KMS-11 (cell line): ENCODE results near the gene PCNT.

Experiments used
- H2AFZ ChIP-seq: fragments of 200-600 bp; sonication (generic); 2 replicates; pipeline ENCODE4 v1.6.1; 2016; ENCODE audit warnings: antibody characterized with exemption, mixed run types, low read depth
- H3K27ac ChIP-seq: fragments of 200-600 bp; sonication (generic); 2 replicates; pipeline ENCODE4 v1.6.1; 2016; ENCODE audit warnings: mild to moderate bottlenecking, mixed run types
- H3K27me3 ChIP-seq: fragments of 200-600 bp; sonication (generic); 2 replicates; pipeline ENCODE4 v1.6.1; 2017; ENCODE audit warnings: mild to moderate bottlenecking, low read depth, mixed run types, moderate library complexity; ENCODE audit not compliant: insufficient read depth
- H3K36me3 ChIP-seq: fragments of 200-600 bp; sonication (generic); 2 replicates; pipeline ENCODE4 v1.6.1; 2017; ENCODE audit warnings: mild to moderate bottlenecking, mixed run types; ENCODE audit not compliant: insufficient read depth
- H3K4me1 ChIP-seq: fragments of 200-600 bp; sonication (generic); 2 replicates; pipeline ENCODE4 v1.6.1; 2016; ENCODE audit warnings: mild to moderate bottlenecking, low read depth, mixed run types; ENCODE audit not compliant: poor library complexity, severe bottlenecking
- H3K4me2 ChIP-seq: fragments of 200-600 bp; sonication (generic); 2 replicates; pipeline ENCODE4 v1.7.0; 2016; ENCODE audit warnings: mild to moderate bottlenecking, mixed run types
- H3K4me3 ChIP-seq: fragments of 200-600 bp; sonication (generic); IDR thresholded peaks from 2 replicates; pipeline ENCODE4 v1.6.1; 2017; ENCODE audit warnings: low read depth, low read length, mixed read lengths; ENCODE audit not compliant: insufficient read depth
- H3K79me2 ChIP-seq: fragments of 200-600 bp; sonication (generic); 2 replicates; pipeline ENCODE4 v1.6.1; 2016; ENCODE audit warnings: low read depth, mixed run types; ENCODE audit not compliant: insufficient read depth
- H3K9ac ChIP-seq: fragments of 200-600 bp; sonication (generic); 2 replicates; pipeline ENCODE4 v1.6.1; 2016; ENCODE audit warnings: mild to moderate bottlenecking, mixed run types
- H4K20me1 ChIP-seq: fragments of 200-600 bp; sonication (generic); 2 replicates; pipeline ENCODE4 v1.6.1; 2016; ENCODE audit warnings: mild to moderate bottlenecking, mixed run types; ENCODE audit not compliant: insufficient read depth
- TF ChIP-seq, protein P1 (sequence below): fragments of 200-600 bp; sonication (generic); conservative IDR thresholded peaks from 2 replicates; pipeline ENCODE4 v1.6.1; 2017; ENCODE audit warnings: low read depth, mild to moderate bottlenecking, antibody characterized with exemption, low read length, moderate library complexity, mixed read lengths

Gene PCNT

DNA sequence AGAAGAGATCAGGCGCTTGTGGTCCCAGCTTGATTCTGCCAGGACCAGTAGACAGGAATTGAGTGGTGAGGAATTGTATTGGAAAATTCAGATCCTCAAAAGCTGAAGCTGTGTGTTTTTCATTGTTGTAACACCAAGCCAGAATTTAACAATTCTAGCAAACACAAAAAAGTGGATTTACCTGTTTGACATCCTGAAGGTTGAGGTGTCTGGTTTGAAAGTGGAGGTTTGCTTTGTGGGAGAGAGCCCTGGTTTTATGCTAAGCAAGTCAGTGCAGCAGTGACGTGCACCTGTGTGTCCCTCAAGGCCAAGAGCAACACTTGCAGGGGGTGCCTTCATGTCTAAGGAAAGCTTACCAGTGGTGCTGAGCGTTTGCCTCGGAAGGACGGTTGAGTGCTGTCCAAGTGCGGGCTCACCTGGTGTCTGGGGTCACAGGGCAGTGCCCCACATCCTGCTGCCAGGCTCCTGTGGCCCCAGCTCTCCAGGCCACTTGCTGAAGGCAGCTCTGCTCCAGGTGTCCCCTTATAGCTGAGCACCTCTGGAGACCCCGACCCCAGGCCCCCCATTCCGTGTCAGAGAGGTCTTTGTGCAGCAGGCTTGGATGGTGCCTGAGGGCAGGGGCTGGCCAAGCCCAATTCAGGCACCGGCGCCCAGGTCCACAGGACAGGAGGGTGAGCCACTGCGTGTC, 27.7 kb downstream of the PCNT start:
- H4K20me1 ChIP-seq: no peaks in the 10 kb centered on the region
- H3K4me1 ChIP-seq: peaks cover 17% of the 10 kb centered on the region
- no peak overlapping the region for H2AFZ ChIP-seq
- TF ChIP-seq, protein P1, sequence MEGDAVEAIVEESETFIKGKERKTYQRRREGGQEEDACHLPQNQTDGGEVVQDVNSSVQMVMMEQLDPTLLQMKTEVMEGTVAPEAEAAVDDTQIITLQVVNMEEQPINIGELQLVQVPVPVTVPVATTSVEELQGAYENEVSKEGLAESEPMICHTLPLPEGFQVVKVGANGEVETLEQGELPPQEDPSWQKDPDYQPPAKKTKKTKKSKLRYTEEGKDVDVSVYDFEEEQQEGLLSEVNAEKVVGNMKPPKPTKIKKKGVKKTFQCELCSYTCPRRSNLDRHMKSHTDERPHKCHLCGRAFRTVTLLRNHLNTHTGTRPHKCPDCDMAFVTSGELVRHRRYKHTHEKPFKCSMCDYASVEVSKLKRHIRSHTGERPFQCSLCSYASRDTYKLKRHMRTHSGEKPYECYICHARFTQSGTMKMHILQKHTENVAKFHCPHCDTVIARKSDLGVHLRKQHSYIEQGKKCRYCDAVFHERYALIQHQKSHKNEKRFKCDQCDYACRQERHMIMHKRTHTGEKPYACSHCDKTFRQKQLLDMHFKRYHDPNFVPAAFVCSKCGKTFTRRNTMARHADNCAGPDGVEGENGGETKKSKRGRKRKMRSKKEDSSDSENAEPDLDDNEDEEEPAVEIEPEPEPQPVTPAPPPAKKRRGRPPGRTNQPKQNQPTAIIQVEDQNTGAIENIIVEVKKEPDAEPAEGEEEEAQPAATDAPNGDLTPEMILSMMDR: no peak
- H3K9ac ChIP-seq: no peak overlapping the region
- no peak overlapping the region for H3K4me3 ChIP-seq
- no peaks in the 10 kb centered on the region for H3K27me3 ChIP-seq
- H3K4me2 ChIP-seq: no peak overlapping the region
- H3K79me2 ChIP-seq: no peaks in the 10 kb centered on the region
- H3K27ac ChIP-seq: no peak overlapping the region
- peaks cover 7% of the 10 kb centered on the region; the same call in 1 of the 2 replicates for H3K36me3 ChIP-seq

DNA sequence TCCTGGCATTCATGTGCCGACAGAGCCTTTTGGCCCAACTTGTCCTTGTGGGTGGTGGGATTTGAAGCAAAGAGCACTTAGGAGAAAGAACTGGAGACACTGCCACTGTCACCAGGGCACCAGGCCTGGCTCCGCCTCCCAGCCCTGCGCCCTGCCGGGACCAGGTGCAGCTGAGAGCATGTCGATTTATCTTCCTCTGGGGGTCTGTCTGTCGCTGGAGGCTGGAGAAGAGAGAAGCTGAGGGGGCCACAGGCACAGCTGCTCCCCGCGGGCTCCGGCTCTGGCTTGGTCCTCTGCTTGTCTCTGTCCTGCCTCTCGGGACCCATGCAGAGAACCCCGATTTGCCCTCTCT, 28.2 kb downstream of the PCNT start:
- Histone ChIP-seq H3K79me2 (no peaks in the 10 kb centered on the region), H3K4me1 (peaks cover 22% of the 10 kb centered on the region), H3K27ac (no peak overlapping the region), H3K36me3 (peaks cover 7% of the 10 kb centered on the region; the same call in 1 of the 2 replicates), H4K20me1 (no peaks in the 10 kb centered on the region), H3K9ac (no peak overlapping the region), H3K27me3 (no peaks in the 10 kb centered on the region), H3K4me2 (no peak overlapping the region), H2AFZ (no peak overlapping the region), H3K4me3 (no peak overlapping the region)
- TF ChIP-seq, protein P1: no peak

DNA sequence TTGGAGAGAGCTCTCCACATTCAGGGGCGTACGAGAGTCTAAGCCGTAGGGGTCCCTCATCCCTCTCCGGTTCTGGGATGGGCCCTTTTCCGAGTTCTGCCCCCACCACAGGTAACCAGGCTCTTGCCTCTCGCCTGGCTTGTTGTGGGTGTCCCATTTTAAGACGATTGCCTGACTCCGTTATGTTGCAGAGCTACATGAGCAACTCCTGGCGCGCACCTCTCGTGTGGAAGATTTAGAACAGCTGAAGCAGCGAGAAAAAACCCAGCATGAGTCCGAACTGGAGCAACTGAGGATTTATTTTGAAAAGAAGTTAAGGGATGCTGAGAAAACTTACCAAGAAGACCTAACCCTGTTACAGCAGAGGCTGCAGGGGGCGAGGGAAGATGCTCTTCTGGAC, 29.0 kb downstream of the PCNT start:
- H3K27me3 ChIP-seq: no peaks in the 10 kb centered on the region
- H2AFZ ChIP-seq: no peak overlapping the region
- H3K4me3 ChIP-seq: no peak overlapping the region
- no peak overlapping the region for H3K27ac ChIP-seq
- H3K9ac ChIP-seq: no peak overlapping the region
- no peaks in the 10 kb centered on the region for H4K20me1 ChIP-seq
- H3K4me1 ChIP-seq: peaks cover 30% of the 10 kb centered on the region
- H3K4me2 ChIP-seq: no peak overlapping the region
- peaks cover 7% of the 10 kb centered on the region; the same call in 1 of the 2 replicates for H3K36me3 ChIP-seq
- no peaks in the 10 kb centered on the region for H3K79me2 ChIP-seq
- TF ChIP-seq, protein P1: no peak

DNA sequence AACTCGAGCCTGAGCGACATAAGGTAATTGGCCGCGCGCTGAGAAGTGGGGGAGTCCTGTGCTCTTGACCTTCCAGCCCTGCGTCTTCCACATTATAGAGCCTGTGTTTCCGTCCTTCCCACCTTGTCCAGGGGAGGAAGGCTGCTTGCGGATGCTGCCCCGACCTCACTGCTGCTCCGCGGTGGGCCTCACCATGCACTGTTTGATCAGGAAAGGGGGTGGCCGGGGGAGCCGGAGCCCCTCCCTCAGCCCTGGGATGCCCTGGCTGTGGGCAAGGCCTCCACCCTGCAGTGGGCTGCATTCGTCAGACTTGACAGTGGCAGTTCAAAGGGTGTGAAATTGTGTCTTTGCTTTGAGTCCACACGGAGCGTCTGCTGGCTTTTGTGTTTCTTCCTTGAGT, 30.1 kb downstream of the PCNT start:
- H3K36me3 ChIP-seq: peaks cover 7% of the 10 kb centered on the region; the same call in 1 of the 2 replicates
- H2AFZ ChIP-seq: no peak overlapping the region
- no peak overlapping the region for H3K4me2 ChIP-seq
- H3K27me3 ChIP-seq: no peaks in the 10 kb centered on the region
- no peak overlapping the region for H3K4me3 ChIP-seq
- H3K79me2 ChIP-seq: no peaks in the 10 kb centered on the region
- H3K9ac ChIP-seq: no peak overlapping the region
- H3K4me1 ChIP-seq: peaks cover 41% of the 10 kb centered on the region
- TF ChIP-seq, protein P1: no peak
- no peaks in the 10 kb centered on the region for H4K20me1 ChIP-seq
- H3K27ac ChIP-seq: no peak overlapping the region
